ENCODE data around the gene LAMC3. TPM values are rescaled to one million over a fixed set of nuclear protein-coding genes. Genes with fewer than 3 reads are reported as not detected.

Gene LAMC3
- total RNA-seq, 4 donors from 2014 or later, result 0.82 to 6.6 (median 3.9) TPM

DNA sequence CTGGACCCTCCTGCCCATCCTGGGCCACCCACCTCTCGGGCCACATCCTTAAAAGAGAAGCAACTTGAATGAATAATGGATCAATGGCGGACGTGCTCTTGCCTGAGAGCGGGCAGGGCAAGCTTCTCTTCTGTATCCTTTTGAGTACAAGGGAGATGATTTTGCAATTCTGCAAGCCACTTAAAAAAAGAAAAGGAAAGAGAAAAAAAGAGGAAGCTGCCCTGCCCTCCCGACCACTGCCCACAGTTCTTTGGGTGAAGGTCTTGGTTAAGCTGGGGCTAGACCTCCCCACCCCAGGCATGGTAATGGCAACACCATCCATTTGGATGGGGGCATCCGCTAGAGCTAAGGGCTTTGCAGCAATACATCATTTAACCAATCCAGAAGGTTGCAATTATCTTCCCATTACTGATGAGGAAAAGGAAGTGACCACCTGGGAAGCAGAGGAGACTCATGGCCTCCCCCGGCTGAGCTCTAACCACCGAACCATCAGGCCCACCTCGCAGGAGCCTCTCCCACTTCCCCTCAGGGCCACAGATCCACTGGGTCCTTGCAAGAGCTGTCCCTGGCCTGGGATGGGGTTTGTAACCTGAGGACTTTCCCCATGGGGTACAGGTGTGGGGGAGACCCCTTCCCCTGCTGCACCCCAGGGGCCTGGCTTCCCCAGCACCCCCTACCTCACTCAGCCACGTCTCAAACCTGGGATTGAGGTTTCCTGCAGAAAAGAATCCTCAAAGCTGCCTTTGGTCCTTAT, 27.8 kb upstream of the LAMC3 start:
- Histone ChIP-seq H3K4me1 (no peaks in the 10 kb centered on the region), H3K27ac (no peak overlapping the region), H3K27me3 (peaks cover 2% of the 10 kb centered on the region), H3K4me3 (no peak overlapping the region), H3K36me3 (no peaks in the 10 kb centered on the region), H3K9me3 (no peaks in the 10 kb centered on the region)
- in situ Hi-C loops (cut with MboI; ENCODE audit: low pct_ligation_motif_present in 1 of 4, low pct_unique_long_range_greater_than_20kb in 1 of 4, low sequenced_read_pairs in 3 of 4), result no loop called here
- WGBS, 2 donors (ENCODE audit: low coverage in 1 of 2), result 69 to 73% methylated on average over 4 to 10 of the region's 10 CpGs
- DNase-seq, result no peak
- TF ChIP-seq EP300 (IDR thresholded peaks at IDR 0.05; ENCODE audit: low read depth), result no peak
- intact Hi-C loops (cut with DNase I; ENCODE audit: low total_unique reads), result loop anchor here (5.0 kb wide), 1 partner anchor 1986 kb away; no protein-coding TSS in a partner anchor

DNA sequence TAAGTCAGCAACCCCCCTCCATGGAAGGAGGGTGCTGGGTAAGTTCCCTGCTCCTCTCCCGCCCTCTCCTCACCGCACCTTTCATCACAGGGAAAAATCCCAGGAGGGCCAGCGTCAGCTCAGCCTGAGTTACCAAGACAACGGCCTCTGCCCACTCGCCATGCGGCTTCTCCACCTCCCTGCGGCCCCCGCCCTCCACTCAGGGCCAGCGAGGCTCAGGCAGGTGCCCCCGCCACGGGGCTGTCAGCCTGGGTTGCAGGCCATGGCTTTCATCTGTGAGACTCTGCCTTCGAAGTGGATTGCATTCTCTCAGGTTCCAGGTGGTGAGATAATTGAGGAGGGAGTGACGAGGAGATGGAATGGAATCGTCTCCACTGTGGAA, 27.2 kb upstream of the LAMC3 start:
- no peak overlapping the region for H3K27ac ChIP-seq
- no peak overlapping the region for H3K4me3 ChIP-seq
- H3K27me3 ChIP-seq, result peaks cover 6% of the 10 kb centered on the region
- DNase-seq, result no peak
- H3K4me1 ChIP-seq, result no peaks in the 10 kb centered on the region
- intact Hi-C loops (cut with DNase I; ENCODE audit: low total_unique reads), result loop anchor here (5.0 kb wide), 1 partner anchor 1986 kb away; no protein-coding TSS in a partner anchor
- in situ Hi-C loops (cut with MboI; ENCODE audit: low pct_ligation_motif_present in 1 of 4, low pct_unique_long_range_greater_than_20kb in 1 of 4, low sequenced_read_pairs in 3 of 4), result no loop called here
- H3K36me3 ChIP-seq, result no peaks in the 10 kb centered on the region
- no peaks in the 10 kb centered on the region for H3K9me3 ChIP-seq
- TF ChIP-seq EP300 (IDR thresholded peaks at IDR 0.05; ENCODE audit: low read depth) (no peak), POLR2AphosphoS5 (IDR thresholded peaks at IDR 0.05) (no peak), POLR2A (IDR thresholded peaks at IDR 0.05) (no peak)
- TF ChIP-seq, protein P1, sequence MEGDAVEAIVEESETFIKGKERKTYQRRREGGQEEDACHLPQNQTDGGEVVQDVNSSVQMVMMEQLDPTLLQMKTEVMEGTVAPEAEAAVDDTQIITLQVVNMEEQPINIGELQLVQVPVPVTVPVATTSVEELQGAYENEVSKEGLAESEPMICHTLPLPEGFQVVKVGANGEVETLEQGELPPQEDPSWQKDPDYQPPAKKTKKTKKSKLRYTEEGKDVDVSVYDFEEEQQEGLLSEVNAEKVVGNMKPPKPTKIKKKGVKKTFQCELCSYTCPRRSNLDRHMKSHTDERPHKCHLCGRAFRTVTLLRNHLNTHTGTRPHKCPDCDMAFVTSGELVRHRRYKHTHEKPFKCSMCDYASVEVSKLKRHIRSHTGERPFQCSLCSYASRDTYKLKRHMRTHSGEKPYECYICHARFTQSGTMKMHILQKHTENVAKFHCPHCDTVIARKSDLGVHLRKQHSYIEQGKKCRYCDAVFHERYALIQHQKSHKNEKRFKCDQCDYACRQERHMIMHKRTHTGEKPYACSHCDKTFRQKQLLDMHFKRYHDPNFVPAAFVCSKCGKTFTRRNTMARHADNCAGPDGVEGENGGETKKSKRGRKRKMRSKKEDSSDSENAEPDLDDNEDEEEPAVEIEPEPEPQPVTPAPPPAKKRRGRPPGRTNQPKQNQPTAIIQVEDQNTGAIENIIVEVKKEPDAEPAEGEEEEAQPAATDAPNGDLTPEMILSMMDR (IDR thresholded peaks at IDR 0.05), result no peak
- WGBS, 2 donors (ENCODE audit: low coverage in 1 of 2), result 53 to 59% methylated on average over 3 to 14 of the region's 14 CpGs

DNA sequence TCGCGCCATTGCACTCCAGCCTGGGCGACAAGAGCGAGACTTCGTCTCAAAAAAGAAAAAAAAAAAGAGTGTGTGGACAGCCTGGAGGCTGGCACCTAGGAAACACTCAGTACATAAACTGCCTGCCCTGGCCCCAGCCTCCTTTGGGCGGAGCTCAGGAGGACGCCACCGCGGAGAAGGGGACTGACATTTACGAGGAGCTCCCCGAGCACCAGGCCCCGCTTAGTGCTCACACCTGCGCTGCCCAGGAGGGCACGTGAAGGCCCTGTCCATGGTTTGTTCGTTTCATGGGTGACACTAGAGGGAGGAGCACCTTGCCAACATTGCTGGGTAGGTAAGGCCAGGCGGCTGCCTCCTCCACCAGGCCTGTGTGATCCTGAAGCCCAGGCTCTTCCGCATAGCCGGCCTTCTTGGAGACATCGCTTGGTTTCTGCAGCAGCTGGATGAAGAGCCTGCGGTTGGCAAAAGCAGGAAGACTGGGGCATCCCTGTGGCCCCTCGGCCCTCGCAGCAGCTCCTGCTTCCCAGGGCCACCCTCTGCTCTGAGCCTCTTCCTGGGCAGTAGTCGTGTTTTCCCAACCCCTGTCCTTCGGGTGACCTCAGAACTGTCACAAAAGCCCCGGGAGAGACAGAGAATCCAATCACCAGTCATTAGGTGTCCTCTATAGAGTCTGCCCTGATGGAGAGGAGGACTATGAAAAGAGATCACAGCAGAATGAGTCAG, 26.2 kb upstream of the LAMC3 start:
- Histone ChIP-seq H3K36me3 (no peaks in the 10 kb centered on the region), H3K27me3 (peaks cover 9% of the 10 kb centered on the region), H3K4me3 (no peak overlapping the region), H3K9me3 (no peaks in the 10 kb centered on the region), H3K27ac (no peak overlapping the region), H3K4me1 (no peaks in the 10 kb centered on the region)
- DNase-seq, result no peak
- in situ Hi-C loops (cut with MboI; ENCODE audit: low pct_ligation_motif_present in 1 of 4, low pct_unique_long_range_greater_than_20kb in 1 of 4, low sequenced_read_pairs in 3 of 4), result no loop called here
- WGBS, 2 donors (ENCODE audit: low coverage in 1 of 2), result 80% methylated on average over 25 of the region's 25 CpGs; no CpG with 5 or more reads in 1 of the 2 donors
- TF ChIP-seq, protein P1 (IDR thresholded peaks at IDR 0.05), result no peak
- intact Hi-C loops (cut with DNase I; ENCODE audit: low total_unique reads), result loop anchor here (5.0 kb wide), 1 partner anchor 1985 kb away; no protein-coding TSS in a partner anchor

DNA sequence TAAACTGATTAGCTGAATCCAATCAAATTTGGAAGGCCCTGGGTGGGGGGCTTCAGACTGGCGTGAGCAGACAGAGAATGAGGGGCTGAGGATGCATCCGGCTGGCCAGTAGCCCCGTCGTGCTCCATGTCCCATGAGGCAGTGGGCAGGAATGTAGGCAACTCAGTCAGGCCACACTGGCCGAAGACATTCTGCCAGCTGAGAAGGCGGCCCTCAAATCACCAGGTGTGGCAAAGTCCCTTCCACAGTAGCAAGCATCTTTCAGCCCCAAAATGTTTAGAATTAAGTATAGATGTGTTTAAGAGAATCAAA, 25.7 kb upstream of the LAMC3 start:
- in situ Hi-C loops (cut with MboI; ENCODE audit: low pct_ligation_motif_present in 1 of 4, low pct_unique_long_range_greater_than_20kb in 1 of 4, low sequenced_read_pairs in 3 of 4), result no loop called here
- Histone ChIP-seq H3K4me1 (no peaks in the 10 kb centered on the region), H3K27ac (no peak overlapping the region), H3K4me3 (no peak overlapping the region), H3K36me3 (no peaks in the 10 kb centered on the region), H3K27me3 (peaks cover 9% of the 10 kb centered on the region), H3K9me3 (no peaks in the 10 kb centered on the region)
- no peak for DNase-seq
- intact Hi-C loops (cut with DNase I; ENCODE audit: low total_unique reads), result loop anchor here (5.0 kb wide), 1 partner anchor 1984 kb away; no protein-coding TSS in a partner anchor
- WGBS, 2 donors (ENCODE audit: low coverage in 1 of 2), result 85% methylated on average over 6 of the region's 6 CpGs; no CpG with 5 or more reads in 1 of the 2 donors
- TF ChIP-seq POLR2AphosphoS5 (IDR thresholded peaks at IDR 0.05) (no peak), EP300 (IDR thresholded peaks at IDR 0.05; ENCODE audit: low read depth) (no peak), POLR2A (IDR thresholded peaks at IDR 0.05) (no peak)
- TF ChIP-seq, protein P1 (IDR thresholded peaks at IDR 0.05), result no peak
